GM19238 (cell line): ENCODE data around the gene TTLL5.
"Not testable (repeated sequence)": the region's sequence is repeated elsewhere in the genome, so short reads cannot be mapped to it uniquely, and the experiment has no call there.

Experiments
- DNase-seq: peaks from one replicate; pipeline ENCODE4 v3.0.0; 2011; ENCODE audit warnings: low spot score; ENCODE audit not compliant: insufficient read length

Gene TTLL5

DNA sequence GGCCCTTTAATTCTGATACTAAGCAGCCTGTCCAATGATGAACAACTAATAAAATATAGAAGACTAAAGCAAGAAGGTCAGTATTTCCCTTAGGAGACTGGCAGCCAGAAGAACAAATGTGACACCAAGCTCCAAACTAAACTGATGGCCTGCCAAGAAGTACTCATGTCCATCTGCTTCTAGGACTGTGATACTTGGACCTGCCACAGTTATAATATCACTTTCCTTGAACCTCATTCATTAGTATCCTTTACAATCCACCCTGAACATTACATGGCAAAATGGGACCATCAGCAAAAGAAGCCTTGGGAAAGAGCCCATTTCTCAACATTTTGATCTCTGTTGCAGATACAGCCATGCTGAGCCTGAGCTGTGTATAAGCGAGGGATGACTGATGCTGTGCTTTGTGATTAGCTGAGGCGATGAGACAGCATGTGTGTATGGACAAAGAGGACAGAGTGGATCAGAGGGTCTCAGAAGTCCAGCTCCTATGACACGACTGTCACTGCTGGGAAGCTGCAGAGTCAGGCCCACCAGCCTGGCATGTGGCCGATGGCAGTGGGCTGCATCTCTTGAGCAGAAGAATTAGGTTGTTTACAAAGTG is 246.8 kb downstream of the TTLL5 start:
- DNase-seq, result no peak

DNA sequence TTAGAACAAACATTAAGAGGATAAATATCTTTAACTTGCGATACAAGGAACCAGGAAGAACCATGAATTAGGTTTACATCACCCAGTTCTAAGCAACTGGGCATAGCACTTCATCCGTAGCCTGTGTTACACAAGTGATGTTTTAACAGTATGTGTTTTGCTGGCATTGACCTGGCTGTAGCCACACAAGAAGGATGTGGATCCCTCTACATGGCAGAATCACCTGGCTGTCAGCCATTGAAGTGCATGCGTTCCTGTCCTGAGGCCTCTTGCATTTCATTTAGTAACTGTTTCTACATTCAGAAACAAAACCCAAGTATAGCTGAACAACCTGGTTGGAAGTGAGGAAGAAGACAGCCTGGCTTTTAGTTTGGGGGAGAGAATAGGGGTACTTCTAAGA is 248.6 kb downstream of the TTLL5 start:
- no peak for DNase-seq

DNA sequence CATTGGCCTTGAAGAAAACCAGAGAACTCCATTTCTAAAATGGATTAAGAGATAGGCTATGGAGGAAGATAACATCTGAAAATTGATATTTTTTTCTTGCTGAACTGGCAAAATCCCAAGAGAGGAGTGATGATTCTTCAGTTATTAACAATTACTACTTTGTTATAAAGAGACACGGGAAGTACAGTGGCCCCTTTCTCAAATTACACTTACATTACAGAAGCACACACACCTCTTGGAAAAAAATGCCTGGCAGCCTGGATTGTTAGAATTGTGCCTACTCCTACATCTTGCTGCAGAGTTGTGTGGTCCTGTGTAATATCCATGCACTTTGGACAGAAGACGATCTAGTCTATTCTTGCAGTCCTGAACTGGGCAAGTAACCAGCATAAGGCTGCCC is 249.0 kb downstream of the TTLL5 start:
- DNase-seq, result no peak

DNA sequence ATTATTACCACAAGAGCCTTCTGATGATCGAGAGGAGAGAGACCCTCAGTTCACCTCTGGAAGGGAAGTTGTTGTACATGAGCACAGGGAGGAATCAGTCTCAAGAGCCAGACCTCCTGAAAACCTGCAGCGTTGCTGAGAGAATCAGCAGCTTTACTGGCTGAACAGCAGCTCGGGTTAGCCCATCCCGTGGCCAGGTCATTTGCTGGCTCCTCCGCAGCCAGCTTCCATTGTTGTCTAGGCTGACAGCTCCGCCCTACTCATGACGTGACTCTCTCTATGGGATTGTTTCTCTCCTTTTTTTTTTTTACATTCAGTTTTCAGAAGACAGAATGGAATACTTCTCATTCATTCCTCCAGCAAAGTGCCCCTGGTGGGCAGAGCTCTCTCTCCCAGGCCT is 250.8 kb downstream of the TTLL5 start:
- DNase-seq, result no peak

DNA sequence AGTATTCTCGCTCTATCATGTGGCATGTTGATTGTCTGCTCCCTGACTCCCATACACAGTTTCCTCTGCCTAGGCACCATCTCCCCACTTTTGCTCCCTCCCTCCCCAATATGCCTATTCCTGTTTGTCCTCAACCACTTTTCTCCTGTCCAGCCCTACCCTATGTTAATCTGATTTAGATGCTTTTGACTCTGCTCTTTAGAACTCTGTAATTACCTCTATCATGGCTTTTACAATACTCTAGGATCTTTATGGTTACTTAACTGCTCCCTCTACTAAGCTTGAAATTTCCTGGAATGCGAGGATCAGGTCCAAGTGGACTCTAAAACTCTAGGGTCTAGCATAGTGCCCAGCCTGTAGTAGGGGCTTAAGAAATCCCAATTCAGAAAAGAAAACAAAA is 252.1 kb downstream of the TTLL5 start:
- DNase-seq, result no peak

DNA sequence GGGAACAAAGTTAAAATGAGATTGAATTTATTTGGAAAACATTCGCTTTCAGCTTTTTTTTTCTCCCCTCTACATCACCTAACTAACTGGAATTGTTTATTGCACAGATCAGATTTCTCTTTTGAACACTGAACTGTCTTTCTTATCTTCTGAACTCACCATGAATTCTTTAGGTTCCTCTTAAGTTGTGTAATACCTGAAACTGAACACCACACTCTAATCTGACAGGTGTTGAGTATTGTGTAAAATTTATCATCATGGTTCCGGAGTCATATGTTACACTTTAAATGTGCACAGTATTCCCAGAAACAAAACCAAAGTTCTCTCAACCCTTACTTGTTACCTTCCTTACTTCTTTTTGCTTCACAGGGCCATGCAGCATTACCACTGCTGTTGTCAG is 254.0 kb downstream of the TTLL5 start:
- DNase-seq, result no peak

DNA sequence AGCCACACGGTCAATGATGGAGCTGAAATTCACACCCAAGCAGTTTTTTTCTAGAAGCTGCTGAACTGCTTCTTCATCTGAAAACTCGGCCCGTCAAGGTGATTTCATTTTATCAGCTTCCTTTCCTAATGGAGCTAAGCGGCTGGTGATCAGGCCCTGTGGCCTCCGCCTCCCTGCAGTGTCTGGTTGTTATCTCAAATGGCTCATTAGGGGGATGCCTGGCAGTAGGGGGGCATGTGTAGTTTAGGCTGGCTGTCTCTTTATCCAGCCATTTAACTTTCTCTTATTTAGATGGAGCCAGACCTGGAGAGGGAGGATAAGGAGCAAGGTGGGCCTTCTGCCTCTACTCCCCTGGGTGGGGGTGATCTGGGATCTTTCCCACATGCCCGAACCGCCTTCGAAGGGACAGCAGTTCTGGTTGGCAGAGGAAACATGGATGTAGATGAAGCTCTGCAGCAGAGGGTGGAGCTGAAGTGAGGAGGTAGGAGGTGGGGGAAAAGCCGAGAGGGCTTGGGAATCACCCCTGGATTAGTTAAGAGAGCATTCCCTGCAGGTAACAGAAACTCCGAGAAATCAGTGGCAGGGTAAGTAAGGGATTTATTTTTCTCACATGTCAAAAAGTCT is 256.4 kb downstream of the TTLL5 start:
- no peak for DNase-seq

DNA sequence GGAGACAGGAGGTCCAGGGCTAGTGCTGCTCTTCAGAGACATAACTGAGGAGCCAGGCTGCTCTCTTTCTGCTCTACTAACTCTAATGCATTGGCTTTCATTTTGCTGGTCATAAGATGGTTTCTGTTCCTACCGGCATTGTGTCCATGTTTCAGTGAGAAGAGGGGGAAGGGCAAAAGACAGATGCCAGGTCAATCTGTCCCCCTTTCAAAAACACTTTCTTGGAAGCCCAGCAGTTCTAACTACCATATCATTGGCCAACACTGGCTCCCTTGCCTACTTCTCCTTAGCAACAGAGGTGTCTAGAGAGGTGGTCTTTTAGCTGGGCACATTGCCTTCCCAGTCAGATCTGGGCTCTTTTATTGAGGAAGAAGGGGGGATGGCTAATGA is 256.9 kb downstream of the TTLL5 start:
- no peak for DNase-seq

DNA sequence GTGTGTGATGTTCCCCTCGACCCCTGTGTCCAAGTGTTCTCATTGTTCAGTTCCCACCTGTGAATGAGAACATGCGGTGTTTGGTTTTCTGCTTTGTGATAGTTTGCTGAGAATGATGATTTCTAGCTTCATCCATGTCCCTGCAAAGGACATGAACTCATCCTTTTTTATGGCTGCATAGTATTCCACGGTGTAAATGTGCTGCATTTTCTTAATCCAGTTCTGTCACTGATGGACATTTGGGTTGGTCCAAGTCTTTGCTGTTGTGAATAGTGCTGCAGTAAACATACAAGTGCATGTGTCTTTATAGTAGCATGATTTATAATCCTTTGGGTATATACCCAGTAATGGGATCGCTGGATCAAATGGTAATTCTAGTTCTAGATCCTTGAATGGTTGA is 259.4 kb downstream of the TTLL5 start:
- not testable (repeated sequence) for DNase-seq

DNA sequence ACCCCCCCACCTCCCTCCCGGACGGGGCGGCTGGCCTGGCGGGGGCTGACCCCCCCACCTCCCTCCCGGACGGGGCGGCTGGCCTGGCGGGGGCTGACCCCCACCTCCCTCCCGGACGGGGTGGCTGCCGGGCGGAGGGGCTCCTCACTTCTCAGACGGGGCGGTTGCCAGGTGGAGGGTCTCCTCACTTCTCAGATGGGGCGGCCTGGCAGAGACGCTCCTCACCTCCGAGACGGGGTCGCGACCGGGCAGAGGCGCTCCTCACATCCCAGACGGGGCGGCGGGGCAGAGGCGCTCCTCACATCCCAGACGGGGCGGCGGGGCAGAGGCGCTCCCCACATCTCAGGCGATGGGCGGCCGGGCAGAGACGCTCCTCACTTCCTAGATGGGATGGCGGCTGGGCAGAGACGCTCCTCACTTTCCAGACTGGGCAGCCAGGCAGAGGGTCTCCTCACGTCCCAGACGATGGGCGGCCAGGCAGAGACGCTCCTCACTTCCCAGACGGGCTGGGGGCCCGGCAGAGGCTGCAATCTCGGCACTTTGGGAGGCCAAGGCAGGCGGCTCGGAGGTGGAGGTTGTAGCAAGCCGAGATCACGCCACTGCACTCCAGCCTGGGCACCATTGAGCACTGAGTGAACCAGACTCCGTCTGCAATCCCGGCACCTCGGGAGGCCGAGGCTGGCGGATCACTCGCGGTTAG is 264.2 kb downstream of the TTLL5 start:
- not testable (repeated sequence) for DNase-seq

DNA sequence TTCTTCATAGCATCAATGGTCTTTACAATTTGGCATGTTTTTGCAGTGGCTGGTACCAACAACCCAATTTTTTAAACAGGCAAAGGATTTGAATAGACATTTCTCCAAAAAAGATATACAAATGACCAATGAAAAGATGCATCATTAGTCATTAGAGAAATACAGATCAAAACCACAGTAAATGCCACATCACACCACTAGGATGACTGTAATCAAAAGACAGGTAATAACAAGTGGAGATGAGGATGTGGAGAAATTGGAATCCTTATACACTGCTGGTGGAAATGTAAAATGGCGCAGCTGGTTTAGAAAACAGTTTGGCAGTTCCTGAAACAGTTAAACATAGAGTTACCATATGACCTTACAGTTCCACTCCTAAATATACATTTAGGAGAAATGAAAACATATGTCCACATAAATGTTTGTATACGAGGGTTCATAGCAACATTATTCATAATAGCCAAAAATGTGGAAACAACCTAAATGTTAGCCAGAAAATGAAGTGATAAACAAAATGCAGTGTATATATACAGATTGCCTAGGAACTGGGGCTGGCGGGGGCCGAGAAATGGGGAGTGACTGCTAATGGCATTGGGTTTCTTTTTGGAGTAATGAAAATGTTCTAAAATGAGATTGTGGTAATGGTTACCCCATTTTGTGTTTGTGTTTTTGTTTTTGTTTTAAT is 265.5 kb downstream of the TTLL5 start:
- DNase-seq, result no peak

DNA sequence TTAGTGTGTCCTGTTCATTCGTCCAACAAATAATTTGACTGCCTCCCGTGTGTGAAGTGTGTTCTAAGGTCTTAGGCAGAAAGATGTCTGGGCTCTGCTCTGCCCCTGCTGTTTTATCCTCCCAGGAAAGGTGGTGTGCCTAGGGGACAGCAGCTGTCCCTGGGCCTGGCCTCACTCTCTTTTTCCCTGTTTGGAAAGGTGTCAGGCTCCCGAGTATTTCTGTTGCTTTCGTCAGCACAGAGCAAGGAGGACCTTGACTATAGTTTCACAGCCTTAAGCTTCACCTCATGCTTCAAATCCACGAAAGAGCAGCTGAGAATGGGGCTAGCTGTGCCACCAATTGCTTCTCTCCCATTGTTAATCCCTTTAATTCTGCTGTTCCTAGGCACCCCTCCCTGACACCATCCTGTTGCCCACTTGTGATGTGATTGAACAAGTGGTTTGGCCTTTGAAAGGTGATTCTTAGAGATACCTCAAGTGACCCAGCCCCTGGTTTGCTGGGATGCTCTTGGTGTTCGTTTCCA is 266.6 kb downstream of the TTLL5 start:
- no peak for DNase-seq

DNA sequence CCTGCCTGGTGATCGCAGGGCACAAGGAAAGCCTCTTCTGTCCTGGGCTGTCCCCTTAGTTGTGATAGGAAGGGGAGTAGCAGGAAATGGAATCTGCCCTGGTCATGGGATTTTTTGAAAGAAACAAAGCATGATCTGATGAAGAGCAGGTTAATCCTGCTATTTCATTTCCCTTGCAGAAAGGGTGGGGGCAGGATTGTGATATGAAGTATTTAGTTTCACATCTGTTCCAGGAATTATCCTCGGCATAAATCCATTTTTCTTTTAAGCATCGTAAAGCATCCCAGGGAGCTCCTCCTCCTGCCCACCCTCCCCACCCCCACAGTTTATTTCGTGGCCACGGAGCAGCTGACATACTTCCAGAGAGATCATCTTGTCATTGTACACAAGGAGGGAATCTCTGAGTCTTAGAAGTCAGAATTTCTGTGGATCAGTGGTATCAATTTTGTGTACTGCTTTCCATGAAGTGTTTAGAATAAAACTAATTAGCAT is 267.7 kb downstream of the TTLL5 start:
- no peak for DNase-seq

DNA sequence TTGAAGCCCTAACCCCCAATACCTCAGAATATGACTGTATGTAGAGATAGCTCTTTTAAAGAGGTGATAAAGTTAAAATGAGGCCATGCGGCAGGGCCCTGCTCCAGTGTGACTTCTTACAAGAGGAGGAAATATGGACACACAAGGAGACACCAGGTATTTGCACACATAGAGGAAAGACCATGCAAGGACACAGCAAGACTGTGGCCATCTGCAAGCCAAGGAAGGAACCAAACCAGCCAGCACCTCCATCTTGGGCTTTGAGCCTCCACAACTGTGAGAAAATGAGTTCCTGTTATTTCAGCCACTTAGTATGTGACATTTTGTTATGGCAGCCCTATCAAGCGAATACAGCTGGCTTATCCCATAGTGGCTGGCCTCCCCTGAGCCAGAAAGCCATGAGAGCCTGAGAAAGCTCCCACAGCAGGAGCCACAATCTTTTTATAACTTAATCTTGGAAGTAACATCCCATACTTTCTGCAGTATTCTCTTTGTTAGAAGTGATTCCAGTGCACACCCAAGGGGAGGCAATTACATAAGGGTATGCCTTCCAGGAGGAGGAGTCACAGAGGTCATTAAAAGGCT is 272.8 kb downstream of the TTLL5 start:
- no peak for DNase-seq

DNA sequence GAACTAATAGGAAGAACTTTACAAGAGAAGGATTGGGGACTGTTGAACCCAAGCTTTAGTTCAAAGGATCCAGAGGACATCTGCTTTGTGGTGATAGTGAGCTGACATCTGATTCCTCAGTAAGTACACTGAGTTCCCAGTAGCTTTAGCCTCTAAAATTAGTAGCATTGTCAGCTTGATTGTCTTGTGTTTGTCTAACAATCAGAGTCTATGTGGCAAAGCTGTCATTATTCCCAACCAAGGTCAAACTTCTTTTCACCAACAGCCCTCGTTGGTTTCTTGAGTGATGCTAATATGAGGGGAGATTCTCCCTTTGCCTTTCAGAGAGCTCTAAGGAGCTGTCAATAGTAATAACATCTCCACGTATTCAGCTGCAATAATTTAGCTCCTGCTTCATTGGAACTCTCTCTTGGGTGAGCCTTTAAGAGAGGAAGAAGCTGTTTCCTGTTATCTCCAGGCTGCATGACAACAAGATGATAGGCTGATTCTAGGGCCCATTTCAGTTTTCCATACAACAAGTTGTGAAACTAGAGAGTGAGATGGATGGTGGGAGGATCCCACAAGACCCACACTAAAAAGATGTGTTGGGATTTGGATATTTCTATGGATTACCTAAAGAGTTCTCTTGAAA is 274.1 kb downstream of the TTLL5 start:
- DNase-seq, result no peak

DNA sequence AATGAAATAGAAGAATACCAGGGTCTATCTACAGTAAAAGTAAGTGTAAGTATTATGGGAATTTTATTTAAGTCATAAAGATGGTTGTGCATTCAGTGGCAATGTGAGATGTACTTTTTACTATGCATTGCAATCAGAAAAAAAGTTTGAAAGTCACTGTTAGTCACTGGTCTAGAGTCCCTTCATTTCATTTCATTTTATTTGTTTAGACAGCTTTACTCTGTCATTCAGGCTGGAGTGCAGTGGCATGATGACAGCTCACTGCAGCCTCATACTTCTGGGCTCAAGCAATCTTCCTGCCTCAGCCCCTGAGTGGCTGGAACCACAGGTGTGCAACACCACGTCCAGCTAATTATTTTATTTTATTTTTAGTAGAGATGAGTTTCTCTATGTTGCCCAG is 278.2 kb downstream of the TTLL5 start:
- no peak for DNase-seq

DNA sequence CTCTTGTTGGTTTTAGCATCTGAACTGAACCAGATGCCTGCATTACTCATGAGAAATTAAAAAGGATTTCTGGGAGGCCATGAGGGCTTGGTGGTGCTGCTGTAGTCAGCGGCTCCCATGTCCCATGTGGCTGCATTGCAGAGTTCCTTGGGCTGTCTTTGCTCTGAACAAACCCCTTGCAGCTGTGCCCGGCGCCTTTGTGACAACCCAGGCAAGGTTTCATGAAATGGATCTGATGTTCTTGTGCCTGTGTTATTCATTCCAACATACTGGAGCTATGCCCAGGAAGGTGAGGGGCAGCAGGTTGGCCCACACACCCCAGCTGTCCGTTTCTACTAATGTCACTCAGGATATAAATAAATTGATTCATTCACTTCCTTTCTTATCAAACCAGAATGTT is 280.0 kb downstream of the TTLL5 start:
- no peak for DNase-seq

DNA sequence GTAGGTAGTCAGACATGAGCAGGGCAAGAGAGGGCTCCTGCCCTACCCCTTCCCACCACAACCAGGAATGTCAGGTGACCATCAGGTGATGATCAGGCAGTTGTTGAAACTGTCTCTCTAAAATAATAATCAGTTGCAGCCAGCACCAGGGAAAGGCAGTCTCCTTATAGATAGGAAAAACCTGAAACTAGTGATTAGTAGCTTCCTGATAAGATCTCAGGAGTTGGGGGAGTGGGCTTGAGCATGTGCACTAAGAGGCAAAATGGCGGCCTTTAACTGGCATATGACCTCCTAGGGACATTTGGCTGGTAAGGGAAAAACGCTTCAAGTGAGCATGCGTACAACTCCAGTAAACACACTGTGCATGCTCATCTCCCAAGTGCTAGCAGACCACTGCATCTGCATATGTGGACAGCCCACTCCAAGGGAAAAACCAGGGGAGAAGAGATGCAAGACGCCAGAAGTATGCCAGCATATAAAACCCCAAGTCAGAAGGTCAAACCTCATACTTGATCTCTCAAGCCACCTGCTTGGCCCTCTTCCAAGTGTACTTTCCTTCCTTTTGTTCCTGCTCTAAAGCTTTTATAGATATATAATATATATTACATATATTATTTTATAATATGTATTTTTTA is 283.7 kb downstream of the TTLL5 start:
- no peak for DNase-seq

DNA sequence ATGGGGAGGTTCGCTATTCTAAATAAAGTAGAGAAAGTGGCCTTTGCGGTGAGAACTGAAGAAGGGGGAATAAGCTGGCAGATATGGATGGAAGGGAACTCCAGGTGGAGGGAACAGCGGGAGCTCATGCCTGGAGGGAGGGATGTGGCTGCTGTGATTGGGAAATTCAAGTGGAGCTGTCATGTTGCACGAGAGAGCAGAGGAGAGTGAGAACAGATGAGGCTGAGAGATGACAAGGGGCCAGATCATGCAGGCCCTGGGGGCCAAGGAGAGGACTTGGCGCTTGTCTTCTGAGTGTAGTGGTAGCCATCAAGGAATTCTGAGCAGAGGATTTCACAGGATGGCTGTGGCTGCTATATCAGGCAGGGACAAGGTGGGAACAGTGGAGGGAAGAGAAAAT is 285.7 kb downstream of the TTLL5 start:
- DNase-seq, result no peak

DNA sequence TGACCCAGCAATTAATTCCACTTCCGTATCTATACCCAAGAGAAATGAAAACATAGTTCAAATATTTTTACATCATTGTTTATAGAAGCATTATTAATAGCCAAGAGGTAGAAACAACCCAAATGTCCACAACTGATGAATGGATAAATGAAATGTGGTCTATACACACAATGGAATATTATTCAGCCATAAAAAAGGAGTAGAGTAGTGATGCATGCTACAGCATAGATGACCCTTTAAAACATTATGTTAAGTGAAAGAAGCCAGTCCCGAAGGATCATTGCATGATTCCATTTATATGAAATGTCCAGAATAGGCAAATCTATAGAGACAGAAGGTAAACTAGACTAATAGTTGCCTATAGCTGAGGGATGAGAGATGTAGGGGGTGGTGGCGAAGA is 291.4 kb downstream of the TTLL5 start:
- no peak for DNase-seq

DNA sequence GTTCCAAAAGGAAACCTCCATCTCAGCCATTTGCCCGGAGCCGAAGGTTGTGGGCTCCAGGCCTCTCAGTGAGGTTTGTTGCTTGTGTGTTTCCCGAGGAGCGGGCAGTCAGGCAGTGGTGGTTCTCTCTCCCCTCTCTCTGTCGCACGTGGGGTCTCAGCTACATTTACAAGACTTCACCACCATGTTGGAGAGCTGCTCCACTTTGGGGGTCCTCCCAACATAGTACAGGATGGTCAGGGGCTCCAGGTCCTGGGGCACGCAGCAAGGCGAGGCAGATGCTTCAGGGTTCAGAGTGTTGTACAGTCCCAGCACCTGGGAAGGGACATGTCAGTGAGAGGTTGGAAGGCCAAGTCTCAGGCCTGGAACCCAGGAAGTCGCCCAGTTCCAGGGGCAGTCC is 298.0 kb downstream of the TTLL5 start:
- DNase-seq, result no peak
